Panc1 (cell line): ENCODE measurements around the gene AADAT.
A peak's percentile ranks its signal among the peaks of the same experiment; 100 is the strongest.

Experiments used
- POLR2AphosphoS5 ChIP-seq: IDR thresholded peaks from 2 replicates; pipeline ENCODE4 v1.6.1; 2012; ENCODE audit warnings: mild to moderate bottlenecking, low read depth, low read length, moderate library complexity
- TF ChIP-seq, protein P1 (sequence below): fragments of 450-650 bp; IDR thresholded peaks from 2 replicates; pipeline ENCODE4 v1.5.1; 2017; ENCODE audit warnings: mild to moderate bottlenecking

DNA sequence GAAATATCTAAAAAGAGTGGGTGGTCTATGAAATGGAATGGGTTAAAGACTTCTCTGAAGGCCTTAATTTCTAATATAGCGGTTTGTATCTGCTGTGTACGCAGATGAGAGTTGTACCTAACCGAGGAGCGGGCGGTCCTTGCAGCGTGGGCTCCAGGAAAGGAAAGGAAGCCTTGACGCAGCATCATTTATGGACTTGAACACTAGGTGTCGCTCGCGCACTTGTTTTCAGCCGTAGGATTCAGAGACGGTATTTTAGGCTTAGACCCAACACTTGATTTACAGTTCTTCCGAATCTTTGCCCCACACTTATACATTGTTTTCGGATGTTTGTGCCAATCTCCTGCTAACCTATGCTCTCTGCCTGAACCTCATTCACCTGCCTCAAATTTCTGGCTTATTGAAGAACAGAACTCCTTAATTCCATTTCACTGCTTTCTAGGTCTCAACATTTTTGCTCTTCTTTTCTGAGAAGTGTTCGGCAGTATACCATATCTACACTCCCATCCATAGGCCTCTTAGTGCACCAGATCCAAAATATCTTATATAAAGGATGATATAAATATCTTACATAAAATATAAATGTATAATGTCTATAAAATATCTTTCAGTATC lies 48.9 kb upstream of the AADAT start:
- TF ChIP-seq, protein P1, sequence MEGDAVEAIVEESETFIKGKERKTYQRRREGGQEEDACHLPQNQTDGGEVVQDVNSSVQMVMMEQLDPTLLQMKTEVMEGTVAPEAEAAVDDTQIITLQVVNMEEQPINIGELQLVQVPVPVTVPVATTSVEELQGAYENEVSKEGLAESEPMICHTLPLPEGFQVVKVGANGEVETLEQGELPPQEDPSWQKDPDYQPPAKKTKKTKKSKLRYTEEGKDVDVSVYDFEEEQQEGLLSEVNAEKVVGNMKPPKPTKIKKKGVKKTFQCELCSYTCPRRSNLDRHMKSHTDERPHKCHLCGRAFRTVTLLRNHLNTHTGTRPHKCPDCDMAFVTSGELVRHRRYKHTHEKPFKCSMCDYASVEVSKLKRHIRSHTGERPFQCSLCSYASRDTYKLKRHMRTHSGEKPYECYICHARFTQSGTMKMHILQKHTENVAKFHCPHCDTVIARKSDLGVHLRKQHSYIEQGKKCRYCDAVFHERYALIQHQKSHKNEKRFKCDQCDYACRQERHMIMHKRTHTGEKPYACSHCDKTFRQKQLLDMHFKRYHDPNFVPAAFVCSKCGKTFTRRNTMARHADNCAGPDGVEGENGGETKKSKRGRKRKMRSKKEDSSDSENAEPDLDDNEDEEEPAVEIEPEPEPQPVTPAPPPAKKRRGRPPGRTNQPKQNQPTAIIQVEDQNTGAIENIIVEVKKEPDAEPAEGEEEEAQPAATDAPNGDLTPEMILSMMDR, result peak; percentile 77
- no peak for TF ChIP-seq POLR2AphosphoS5
